K562 (cell line): ENCODE results near the gene PXN. TPM values are rescaled to one million over a fixed set of nuclear protein-coding genes. Genes with fewer than 3 reads are reported as not detected.

Experiments used
- ATF1 ChIP-seq, 2 experiments: fragments of 450-650 bp in 1 of 2; IDR thresholded peaks; 2 replicates each; pipeline ENCODE4 v1.6.1; 2016; ENCODE audit warnings: missing compliant biosample characterization in 1 of 2, missing genetic modification characterization in 1 of 2
- ATF7 ChIP-seq: fragments of 450-650 bp; IDR thresholded peaks from 2 replicates; pipeline ENCODE4 v1.7.1; 2014; ENCODE audit warnings: mild to moderate bottlenecking, moderate library complexity
- DLX4 ChIP-seq: fragments of 250-450 bp; sonication (Bioruptor Pico); IDR thresholded peaks from 2 replicates; pipeline ENCODE4 v1.6.1; 2021; ENCODE audit warnings: mild to moderate bottlenecking
- E2F1 ChIP-seq: sonication (generic); formaldehyde crosslinking; IDR thresholded peaks from 2 replicates; pipeline ENCODE4 v1.8.1; 2023; ENCODE audit warnings: mild to moderate bottlenecking, missing genetic modification reagents, moderate library complexity
- ETV1 ChIP-seq: fragments of 450-650 bp; conservative IDR thresholded peaks from 2 replicates; pipeline ENCODE4 v1.6.1; 2016; ENCODE audit warnings: missing genetic modification characterization, control low read depth, low read depth, missing compliant biosample characterization
- FOXP4 ChIP-seq: sonication (generic); formaldehyde crosslinking; IDR thresholded peaks from 2 replicates; pipeline ENCODE4 v1.8.0; 2022; ENCODE audit warnings: mild to moderate bottlenecking, missing genetic modification reagents, borderline replicate concordance
- GABPA ChIP-seq: fragments of 200-800 bp; sonication (Bioruptor generic); conservative IDR thresholded peaks from 2 replicates; pipeline ENCODE4 v1.6.1; 2016; ENCODE audit warnings: low read depth, missing genetic modification characterization, missing compliant biosample characterization
- KLF13 ChIP-seq: fragments of 450-650 bp; IDR thresholded peaks from 2 replicates; pipeline ENCODE4 v1.6.1; 2016; ENCODE audit warnings: missing genetic modification characterization, low read depth, mild to moderate bottlenecking, missing compliant biosample characterization, moderate library complexity, borderline replicate concordance
- MCM7 ChIP-seq, 2 experiments: fragments of 450-650 bp; IDR thresholded peaks; 2 replicates each; pipeline ENCODE4 v1.6.1; 2016 to 2018
- RBM39 ChIP-seq: fragments of 200-400 bp; formaldehyde crosslinking; optimal IDR thresholded peaks from 2 replicates; pipeline ENCODE3; 2018; ENCODE audit warnings: low read depth, low read length
- SFPQ ChIP-seq: fragments of 200-400 bp; formaldehyde crosslinking; IDR thresholded peaks from 2 replicates; pipeline ENCODE4 v1.6.1; 2017; ENCODE audit warnings: mild to moderate bottlenecking, low read depth, low read length, moderate library complexity
- SIX5 ChIP-seq, 2 experiments: IDR thresholded peaks; 2 replicates each; pipeline ENCODE4 v1.6.1; 2011; ENCODE audit warnings: low read length in 2 of 2, borderline replicate concordance in 1 of 2, low read depth in 1 of 2, mild to moderate bottlenecking in 1 of 2, moderate library complexity in 1 of 2; ENCODE audit not compliant: insufficient read depth in 1 of 2
- SMARCA5 ChIP-seq: fragments of 450-650 bp; IDR thresholded peaks from 2 replicates; pipeline ENCODE4 v1.6.1; 2016
- TGIF2 ChIP-seq: sonication (generic); formaldehyde crosslinking; IDR thresholded peaks from 2 replicates; pipeline ENCODE4 v1.8.1; 2022; ENCODE audit warnings: mild to moderate bottlenecking, missing genetic modification reagents, moderate library complexity
- TRIM24 ChIP-seq, 2 experiments: fragments of 450-650 bp; IDR thresholded peaks; 2 replicates each; pipeline ENCODE4 v1.6.1; 2016
- ZBTB17 ChIP-seq: fragments of 450-650 bp; formaldehyde crosslinking; IDR thresholded peaks from 2 replicates; pipeline ENCODE4 v1.4.0; 2020; ENCODE audit warnings: mild to moderate bottlenecking
- ZKSCAN1 ChIP-seq: fragments of 150-350 bp; IDR thresholded peaks from 2 replicates; pipeline ENCODE4 v1.6.1; 2016; ENCODE audit warnings: low read depth, low read length
- ZNF282 ChIP-seq: sonication (generic); formaldehyde crosslinking; IDR thresholded peaks from 2 replicates; pipeline ENCODE4 v1.8.1; 2023; ENCODE audit warnings: missing genetic modification reagents
- ZNF584 ChIP-seq: fragments of 200-800 bp; sonication (Bioruptor generic); IDR thresholded peaks from 2 replicates; pipeline ENCODE4 v1.6.1; 2016; ENCODE audit warnings: low read depth, mild to moderate bottlenecking, missing genetic modification characterization, missing compliant biosample characterization
- polyA plus RNA-seq, 8 experiments: library from polyadenylated mRNA; depleted of rRNA in 4 of 8; stranded (reverse) in 5 of 8; unstranded in 3 of 8; fragments of >200 nt; fragmentation: Nextera tagmentation in 2 of 8; fragmentation: Illumina TruSeq in 1 of 8; extraction: Ambion mirVana in 2 of 8; extraction: Trizol in 1 of 8; gene quantifications; 2 replicates each; pipeline versions ENCODE4 v1.2.1 to v1.2.3, GENCODE V29; 2011 to 2014; ENCODE audit warnings: inconsistent platforms in 1 of 8, missing spikeins in 1 of 8
- total RNA-seq, 7 experiments: library from RNA; depleted of rRNA in 6 of 7; stranded (reverse); fragments of >200 nt in 6 of 7; fragmentation: Illumina TruSeq in 2 of 7; extraction: Trizol in 2 of 7; gene quantifications; 2 replicates each; pipeline versions ENCODE4 v1.2.1 to v1.2.3, GENCODE V29; 2011 to 2021; ENCODE audit warnings: low replicate concordance in 1 of 7

The PXN gene
- total and polyA plus RNA-seq, 9 of the 15 experiments (the other 6 are each of a cell fraction or from before 2014, with no cell fraction given), result 4.0 to 74.1 (median 18.6) TPM

- TF ChIP-seq E2F1 (CRISPR knock-in tag), result peak; percentile 85
- no peak for TF ChIP-seq TGIF2 (CRISPR knock-in tag)
- TF ChIP-seq ZKSCAN1, result 0 out of 2 replicates have a peak, but pooled peaks have one; percentile 3
- TF ChIP-seq SMARCA5, result no peak
- peak; percentile 7; the same call in 1 of the 2 replicates for TF ChIP-seq DLX4 (CRISPR knock-in tag)
- TF ChIP-seq ATF1 (CRISPR knock-in tag; IDR thresholded peaks at IDR 0.05), result no peak
- TF ChIP-seq ATF1 (tag; IDR thresholded peaks at IDR 0.05), result peak; percentile 77
- peak; percentile 99 for TF ChIP-seq GABPA (tag)
- TF ChIP-seq TRIM24 (IDR thresholded peaks at IDR 0.05), result no peak
- no peak for TF ChIP-seq SFPQ
- TF ChIP-seq ATF7, result 0 out of 2 replicates have a peak, but pooled peaks have one; percentile 47
- no peak; the same call in 1 of the 2 replicates for TF ChIP-seq ZBTB17 (CRISPR knock-in tag)
- no peak for TF ChIP-seq MCM7 (IDR thresholded peaks at IDR 0.05)
- peak; percentile 73 for TF ChIP-seq RBM39
- no peak for TF ChIP-seq FOXP4 (CRISPR knock-in tag)
- 0 out of 2 replicates have a peak, but pooled peaks have one; percentile 52 for TF ChIP-seq KLF13 (tag)
- no peak for TF ChIP-seq ETV1 (tag)
- peak; percentile 89; the same call in 1 of the 2 replicates for TF ChIP-seq ZNF282 (CRISPR knock-in tag)
- TF ChIP-seq ZNF584 (CRISPR knock-in tag), result peak; percentile 58; the same call in 1 of the 2 replicates
- peak; percentile 27 to 34; a peak in 1 of 4 replicates for TF ChIP-seq SIX5 (IDR thresholded peaks at IDR 0.05; ENCODE audit: borderline replicate concordance in 1 of 2, insufficient read depth in 1 of 2, low read depth in 1 of 2, low read length in 2 of 2)
These were observed 70.8 kb downstream of the PXN start, which contains the start of gene GCN1 (continued) for GRCh38 chr12:120194534-120195395.
